ENCODE data around the gene LRRC26. TPM values are rescaled to one million over a fixed set of nuclear protein-coding genes. Genes with fewer than 3 reads are reported as not detected.

The LRRC26 gene
- total and polyA plus RNA-seq, 2 of the 13 experiments (the other 11 are each of a cell fraction or from before 2014, with no cell fraction given) = not detected

DNA sequence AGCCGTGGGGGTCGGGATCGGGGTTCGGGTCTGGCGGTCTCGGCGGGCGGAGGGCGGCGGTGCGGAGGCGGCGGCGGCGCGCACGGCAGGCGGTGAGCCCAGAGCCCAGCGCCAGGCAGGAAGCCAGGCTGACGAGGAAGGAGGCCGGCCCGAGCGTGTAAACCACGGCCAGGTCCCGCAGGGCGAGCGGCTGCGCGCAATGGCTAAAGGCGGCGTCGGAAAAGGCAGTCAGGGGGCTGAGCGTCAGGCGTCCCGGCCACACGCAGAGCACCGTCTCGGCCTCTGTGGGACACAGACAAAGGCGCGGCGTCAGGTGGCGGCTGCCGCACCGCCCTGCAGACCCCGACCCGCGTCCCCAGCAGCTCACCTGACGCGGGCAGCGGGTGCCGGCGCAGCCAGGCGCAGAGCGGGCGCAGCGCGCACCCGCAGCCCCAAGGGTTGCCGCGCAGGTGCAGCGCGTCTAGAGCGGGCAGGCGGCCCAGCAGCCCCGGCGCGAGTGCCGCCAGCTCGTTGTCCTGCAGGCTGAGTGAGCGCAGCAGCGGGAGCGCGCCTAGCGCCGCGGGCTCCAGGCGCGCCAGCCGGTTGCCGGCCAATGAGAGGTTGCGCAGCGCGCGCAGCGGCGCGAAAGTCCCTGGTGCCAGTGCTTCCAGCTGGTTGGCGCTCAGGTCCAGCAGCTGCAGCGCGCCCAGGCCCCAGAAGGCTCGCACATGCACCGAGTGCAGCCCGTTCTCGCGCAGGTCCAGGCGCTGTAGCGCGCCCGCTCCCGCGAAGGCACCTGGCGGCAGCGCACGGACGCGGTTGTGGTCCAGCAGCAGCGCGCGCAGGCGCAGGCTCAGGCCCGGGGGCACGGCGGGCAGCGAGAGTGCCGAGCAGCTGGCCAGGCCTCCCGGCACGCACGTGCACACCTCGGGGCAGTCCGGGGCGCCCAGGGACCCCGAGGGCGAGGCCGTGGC is 671 bp downstream of the LRRC26 start (continued):
- TF ChIP-seq MZF1 (CRISPR knock-in tag; IDR thresholded peaks at IDR 0.05; ENCODE audit: borderline replicate concordance) (no peak), ZFYVE20 (CRISPR knock-in tag; IDR thresholded peaks at IDR 0.05; ENCODE audit: borderline replicate concordance, low read depth) (no peak), KDM5B (CRISPR knock-in tag; IDR thresholded peaks at IDR 0.05; ENCODE audit: borderline replicate concordance) (peak; percentile 23; the same call in 1 of the 2 replicates), ZNF552 (CRISPR knock-in tag; IDR thresholded peaks at IDR 0.05; ENCODE audit: borderline replicate concordance) (0 out of 2 replicates have a peak, but pooled peaks have one; percentile 72), PAF1 (CRISPR knock-in tag; IDR thresholded peaks at IDR 0.05) (no peak), ZNF792 (CRISPR knock-in tag; IDR thresholded peaks at IDR 0.05) (no peak), FOXJ3 (CRISPR knock-in tag; IDR thresholded peaks at IDR 0.05; ENCODE audit: borderline replicate concordance) (no peak), ZNF652 (CRISPR knock-in tag; IDR thresholded peaks at IDR 0.05; ENCODE audit: borderline replicate concordance, low read depth) (no peak), CENPX (CRISPR knock-in tag; IDR thresholded peaks at IDR 0.05) (no peak), TOE1 (CRISPR knock-in tag; IDR thresholded peaks at IDR 0.05) (no peak), FOXC1 (CRISPR knock-in tag; IDR thresholded peaks at IDR 0.05; ENCODE audit: borderline replicate concordance) (no peak), HOXA3 (CRISPR knock-in tag; IDR thresholded peaks at IDR 0.05) (peak; percentile 57), ZNF256 (CRISPR knock-in tag; conservative IDR thresholded peaks at IDR 0.05) (no peak), ZNF761 (CRISPR knock-in tag; conservative IDR thresholded peaks at IDR 0.05) (no peak), ZNF331 (CRISPR knock-in tag; IDR thresholded peaks at IDR 0.05) (no peak), KDM3A (CRISPR knock-in tag; IDR thresholded peaks at IDR 0.05; ENCODE audit: low read depth) (no peak), ZNF430 (CRISPR knock-in tag; IDR thresholded peaks at IDR 0.05) (no peak), HNRNPH1 (optimal IDR thresholded peaks at IDR 0.05; ENCODE audit: low read depth, low read length) (no peak), MTA1 (CRISPR knock-in tag; IDR thresholded peaks at IDR 0.05; ENCODE audit: borderline replicate concordance) (peak; percentile 77; the same call in 1 of the 2 replicates), ZNF850 (CRISPR knock-in tag; conservative IDR thresholded peaks at IDR 0.05) (no peak), MIER3 (CRISPR knock-in tag; IDR thresholded peaks at IDR 0.05; ENCODE audit: borderline replicate concordance) (no peak), SMARCE1 (IDR thresholded peaks at IDR 0.05; ENCODE audit: borderline replicate concordance) (no peak), GTF3A (CRISPR knock-in tag; conservative IDR thresholded peaks at IDR 0.05) (0 out of 2 replicates have a peak, but pooled peaks have one; percentile 43)
- TF ChIP-seq, protein P1, sequence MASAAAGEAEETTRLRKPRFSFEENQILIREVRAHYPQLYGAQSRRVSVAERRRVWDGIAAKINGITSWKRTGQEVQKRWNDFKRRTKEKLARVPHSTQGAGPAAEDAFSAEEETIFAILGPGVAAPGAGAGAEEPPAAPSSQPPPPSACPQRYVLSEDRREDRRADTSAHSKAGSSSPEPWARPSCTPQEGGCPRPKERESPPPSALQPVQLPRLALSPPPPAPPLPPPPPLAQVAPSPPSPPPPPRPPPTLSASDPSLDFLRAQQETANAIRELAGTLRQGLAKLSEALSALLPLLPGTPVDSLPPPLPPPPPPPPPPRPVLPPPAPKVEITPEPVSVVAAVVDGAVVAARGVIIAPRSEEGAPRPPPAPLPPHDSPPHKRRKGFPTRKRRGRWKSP (CRISPR knock-in tag; IDR thresholded peaks at IDR 0.05) = peak; percentile 100
- TF ChIP-seq, protein P2, sequence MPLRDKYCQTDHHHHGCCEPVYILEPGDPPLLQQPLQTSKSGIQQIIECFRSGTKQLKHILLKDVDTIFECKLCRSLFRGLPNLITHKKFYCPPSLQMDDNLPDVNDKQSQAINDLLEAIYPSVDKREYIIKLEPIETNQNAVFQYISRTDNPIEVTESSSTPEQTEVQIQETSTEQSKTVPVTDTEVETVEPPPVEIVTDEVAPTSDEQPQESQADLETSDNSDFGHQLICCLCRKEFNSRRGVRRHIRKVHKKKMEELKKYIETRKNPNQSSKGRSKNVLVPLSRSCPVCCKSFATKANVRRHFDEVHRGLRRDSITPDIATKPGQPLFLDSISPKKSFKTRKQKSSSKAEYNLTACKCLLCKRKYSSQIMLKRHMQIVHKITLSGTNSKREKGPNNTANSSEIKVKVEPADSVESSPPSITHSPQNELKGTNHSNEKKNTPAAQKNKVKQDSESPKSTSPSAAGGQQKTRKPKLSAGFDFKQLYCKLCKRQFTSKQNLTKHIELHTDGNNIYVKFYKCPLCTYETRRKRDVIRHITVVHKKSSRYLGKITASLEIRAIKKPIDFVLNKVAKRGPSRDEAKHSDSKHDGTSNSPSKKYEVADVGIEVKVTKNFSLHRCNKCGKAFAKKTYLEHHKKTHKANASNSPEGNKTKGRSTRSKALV (CRISPR knock-in tag; IDR thresholded peaks at IDR 0.05) = peak; percentile 100
- TF ChIP-seq, protein P3, sequence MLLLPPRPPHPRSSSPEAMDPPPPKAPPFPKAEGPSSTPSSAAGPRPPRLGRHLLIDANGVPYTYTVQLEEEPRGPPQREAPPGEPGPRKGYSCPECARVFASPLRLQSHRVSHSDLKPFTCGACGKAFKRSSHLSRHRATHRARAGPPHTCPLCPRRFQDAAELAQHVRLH (CRISPR knock-in tag; IDR thresholded peaks at IDR 0.05; ENCODE audit: borderline replicate concordance, low read depth) = no peak
- TF ChIP-seq, protein P4, sequence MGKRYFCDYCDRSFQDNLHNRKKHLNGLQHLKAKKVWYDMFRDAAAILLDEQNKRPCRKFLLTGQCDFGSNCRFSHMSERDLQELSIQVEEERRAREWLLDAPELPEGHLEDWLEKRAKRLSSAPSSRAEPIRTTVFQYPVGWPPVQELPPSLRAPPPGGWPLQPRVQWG (CRISPR knock-in tag; IDR thresholded peaks at IDR 0.05; ENCODE audit: borderline replicate concordance, low read depth) = no peak

Measured in HepG2 (cell line).